Fibroblast of pulmonary artery (primary cell): Measurements from ENCODE around the gene FAM78B.

Source experiments
- DNase-seq: peaks from one replicate; pipeline ENCODE4 v3.0.0-alpha.2; 2010; ENCODE audit warnings: low read depth
- H3K4me3 ChIP-seq: replicated peaks from 2 replicates; pipeline ENCODE4 v1.5.1; 2011; ENCODE audit warnings: low read depth, mild to moderate bottlenecking, control low read depth, low read length, moderate library complexity
- CTCF ChIP-seq: IDR thresholded peaks from 2 replicates; pipeline ENCODE4 v1.5.1; 2011; ENCODE audit warnings: mild to moderate bottlenecking, control low read depth, low read length, inconsistent platforms; ENCODE audit errors: missing control alignments

FAM78B gene

GRCh38 chr1:166166329-166166697 lies 488 bp downstream of the FAM78B start:
- TF ChIP-seq CTCF = no peak
- DNase-seq = no peak
- H3K4me3 ChIP-seq = no peak overlapping the region

- peak overlapping the region; percentile 10 for H3K4me3 ChIP-seq
Observed at GRCh38 chr1:166165661-166166328, 1.0 kb downstream of the FAM78B start.

GRCh38 chr1:166164995-166165660 lies 1.7 kb downstream of the FAM78B start:
- peak; percentile 50 for DNase-seq
- peak overlapping the region; percentile 7 for H3K4me3 ChIP-seq
- TF ChIP-seq CTCF = peak; percentile 42

More at GRCh38 chr1:166165661-166166328, 1.0 kb downstream of the FAM78B start:
- no peak for TF ChIP-seq CTCF
- DNase-seq = peak; percentile 4

- H3K4me3 ChIP-seq = no peak overlapping the region
- no peak for TF ChIP-seq CTCF
- DNase-seq = no peak
Observed at GRCh38 chr1:166164646-166164994, 2.2 kb downstream of the FAM78B start.

GRCh38 chr1:166159656-166160055 lies 7.1 kb downstream of the FAM78B start:
- TF ChIP-seq CTCF = no peak
- DNase-seq = no peak
- H3K4me3 ChIP-seq = no peak overlapping the region

- TF ChIP-seq CTCF = no peak
- DNase-seq = no peak
- H3K4me3 ChIP-seq = no peak overlapping the region
Observed at GRCh38 chr1:166156674-166157073, 10.1 kb downstream of the FAM78B start.

- no peak for DNase-seq
- no peak overlapping the region for H3K4me3 ChIP-seq
- TF ChIP-seq CTCF = no peak
Observed at GRCh38 chr1:166155108-166155507, 11.7 kb downstream of the FAM78B start.
